Mucosa of stomach (tissue), 1 donor: ENCODE data around the gene PDZRN4.

Experiments used
- H3K27me3 ChIP-seq: one replicate; pipeline ENCODE4 v1.7.0; 2013; ENCODE audit warnings: mild to moderate bottlenecking, low read length; ENCODE audit not compliant: control insufficient read depth, insufficient read depth
- H3K36me3 ChIP-seq: one replicate; pipeline ENCODE4 v1.7.0; 2013; ENCODE audit warnings: low read length; ENCODE audit not compliant: control insufficient read depth, insufficient read depth
- H3K4me1 ChIP-seq: one replicate; pipeline ENCODE4 v1.7.0; 2013; ENCODE audit warnings: mild to moderate bottlenecking, low read length; ENCODE audit not compliant: control insufficient read depth, insufficient read depth
- H3K4me3 ChIP-seq: one replicate; pipeline ENCODE4 v1.7.0; 2013; ENCODE audit warnings: low read length
- H3K9ac ChIP-seq: one replicate; pipeline ENCODE4 v1.7.0; 2013; ENCODE audit warnings: mild to moderate bottlenecking, low read length, moderate library complexity
- H3K9me3 ChIP-seq: one replicate; pipeline ENCODE4 v1.7.0; 2013; ENCODE audit warnings: mild to moderate bottlenecking, low read length, moderate library complexity; ENCODE audit not compliant: control insufficient read depth
- donor health status: Pancreatic carcinoma.

PDZRN4 gene

DNA sequence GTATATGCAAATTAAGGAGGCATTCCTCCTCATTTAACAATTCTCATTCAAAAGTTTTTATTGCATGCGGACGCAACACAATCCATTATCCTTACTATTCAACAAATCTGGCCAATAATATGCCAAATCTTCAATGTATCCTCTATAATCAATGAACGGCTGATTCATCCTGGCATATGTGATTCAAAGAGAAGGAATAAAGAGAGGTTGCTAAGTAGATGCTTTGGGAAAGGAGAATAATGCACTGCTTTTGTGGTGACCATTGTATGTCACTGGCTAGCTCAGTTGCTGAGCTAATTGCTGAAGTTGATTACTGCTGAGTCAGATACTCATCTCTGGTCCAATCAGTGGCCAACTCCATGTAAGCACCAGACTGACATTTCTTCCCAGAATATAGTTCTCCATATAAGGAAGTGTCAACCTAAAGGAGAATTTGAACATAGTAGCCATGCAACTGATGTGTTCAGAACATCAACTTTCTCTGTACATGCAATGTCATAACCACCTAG is 148.0 kb downstream of the PDZRN4 start:
- no peaks in the 10 kb centered on the region for H3K36me3 ChIP-seq
- H3K9ac ChIP-seq: no peak overlapping the region
- no peaks in the 10 kb centered on the region for H3K27me3 ChIP-seq
- no peaks in the 10 kb centered on the region for H3K9me3 ChIP-seq
- no peaks in the 10 kb centered on the region for H3K4me1 ChIP-seq
- H3K4me3 ChIP-seq: no peak overlapping the region

DNA sequence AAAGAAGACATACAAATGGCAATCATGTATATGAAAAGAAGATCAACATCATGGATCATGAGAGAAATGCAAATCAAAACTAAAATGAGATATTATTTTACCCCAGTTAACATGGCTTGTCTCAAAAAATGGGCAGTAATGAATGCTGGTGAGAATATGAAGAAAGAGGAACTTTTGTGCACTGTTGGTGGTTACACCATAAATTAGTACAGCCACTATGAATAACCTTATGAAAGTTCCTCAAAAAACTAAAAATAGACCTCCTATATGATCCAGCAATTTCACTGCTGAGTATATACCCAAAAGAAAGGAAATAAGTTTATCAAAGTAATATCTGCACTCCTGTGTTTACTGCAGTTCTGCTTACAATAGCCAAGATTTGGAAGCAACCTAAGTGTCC is 151.7 kb downstream of the PDZRN4 start:
- no peaks in the 10 kb centered on the region for H3K9me3 ChIP-seq
- H3K9ac ChIP-seq: no peak overlapping the region
- H3K36me3 ChIP-seq: no peaks in the 10 kb centered on the region
- no peaks in the 10 kb centered on the region for H3K27me3 ChIP-seq
- H3K4me3 ChIP-seq: no peak overlapping the region
- no peaks in the 10 kb centered on the region for H3K4me1 ChIP-seq

- H3K36me3 ChIP-seq: no peaks in the 10 kb centered on the region
- H3K4me1 ChIP-seq: no peaks in the 10 kb centered on the region
- no peaks in the 10 kb centered on the region for H3K9me3 ChIP-seq
- H3K27me3 ChIP-seq: no peaks in the 10 kb centered on the region
- no peak overlapping the region for H3K9ac ChIP-seq
- H3K4me3 ChIP-seq: no peak overlapping the region
Observed at GRCh38 chr12:41344776-41345470, 156.8 kb downstream of the PDZRN4 start.

DNA sequence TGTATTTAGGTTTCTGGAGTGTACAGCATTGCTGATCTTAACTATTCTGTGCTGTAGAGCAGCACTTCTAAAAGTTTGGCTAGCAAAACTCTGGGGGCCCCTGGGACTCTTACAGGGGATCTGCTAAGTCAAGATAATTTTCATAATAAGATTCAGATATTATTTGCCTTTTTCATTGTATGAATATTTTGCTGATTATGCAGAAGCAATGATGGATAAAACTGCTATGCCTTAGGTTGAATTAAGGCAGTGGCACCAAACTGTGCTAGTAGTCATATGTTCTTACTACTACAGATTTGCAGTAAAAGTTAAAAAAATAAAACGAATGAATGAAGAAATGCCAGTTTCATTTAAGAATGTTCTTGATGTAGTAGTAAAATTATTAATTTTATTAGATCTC is 160.1 kb downstream of the PDZRN4 start:
- Histone ChIP-seq H3K9ac (no peak overlapping the region), H3K27me3 (no peaks in the 10 kb centered on the region), H3K4me1 (no peaks in the 10 kb centered on the region), H3K36me3 (no peaks in the 10 kb centered on the region), H3K9me3 (no peaks in the 10 kb centered on the region), H3K4me3 (no peak overlapping the region)

GRCh38 chr12:41356181-41356580 is 168.1 kb downstream of the PDZRN4 start:
- Histone ChIP-seq H3K4me3 (no peak overlapping the region), H3K9me3 (no peaks in the 10 kb centered on the region), H3K27me3 (no peaks in the 10 kb centered on the region), H3K9ac (no peak overlapping the region), H3K4me1 (no peaks in the 10 kb centered on the region), H3K36me3 (no peaks in the 10 kb centered on the region)

DNA sequence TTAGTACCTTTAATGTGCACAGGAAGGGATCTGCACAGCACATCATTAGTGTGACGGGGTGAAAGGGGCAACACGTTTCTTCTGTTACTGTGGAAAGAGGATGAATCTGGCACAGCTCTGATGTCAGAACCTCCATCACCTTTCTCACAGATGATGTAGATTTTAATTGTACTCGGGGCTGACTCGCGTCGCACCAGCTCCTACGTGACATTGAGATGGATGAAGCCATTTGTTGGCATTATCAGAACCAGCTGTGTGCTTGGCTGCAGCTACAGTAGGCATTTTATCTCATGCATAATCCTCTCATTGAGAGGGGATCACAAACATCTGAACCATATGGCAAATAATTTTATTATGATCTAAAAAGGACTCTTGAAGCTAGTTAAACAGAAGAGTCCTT is 173.6 kb downstream of the PDZRN4 start:
- H3K9me3 ChIP-seq: no peaks in the 10 kb centered on the region

GRCh38 chr12:41362510-41362909 is 174.4 kb downstream of the PDZRN4 start:
- Histone ChIP-seq H3K27me3 (no peaks in the 10 kb centered on the region), H3K36me3 (no peaks in the 10 kb centered on the region), H3K9ac (no peak overlapping the region), H3K4me1 (no peaks in the 10 kb centered on the region), H3K9me3 (no peaks in the 10 kb centered on the region), H3K4me3 (no peak overlapping the region)

More for the DNA sequence above, 173.6 kb downstream of the PDZRN4 start:
- no peak overlapping the region for H3K9ac ChIP-seq
- no peaks in the 10 kb centered on the region for H3K4me1 ChIP-seq
- no peaks in the 10 kb centered on the region for H3K36me3 ChIP-seq
- H3K4me3 ChIP-seq: no peak overlapping the region
- H3K27me3 ChIP-seq: no peaks in the 10 kb centered on the region

GRCh38 chr12:41362931-41363330 is 174.8 kb downstream of the PDZRN4 start:
- Histone ChIP-seq H3K9me3 (no peaks in the 10 kb centered on the region), H3K9ac (no peak overlapping the region), H3K27me3 (no peaks in the 10 kb centered on the region), H3K4me1 (no peaks in the 10 kb centered on the region), H3K4me3 (no peak overlapping the region), H3K36me3 (no peaks in the 10 kb centered on the region)

GRCh38 chr12:41364211-41364610 is 176.1 kb downstream of the PDZRN4 start:
- Histone ChIP-seq H3K27me3 (no peaks in the 10 kb centered on the region), H3K4me1 (no peaks in the 10 kb centered on the region)

GRCh38 chr12:41365653-41366171 is 177.6 kb downstream of the PDZRN4 start:
- no peaks in the 10 kb centered on the region for H3K9me3 ChIP-seq
- H3K27me3 ChIP-seq: no peaks in the 10 kb centered on the region
- no peak overlapping the region for H3K9ac ChIP-seq
- no peaks in the 10 kb centered on the region for H3K36me3 ChIP-seq
- no peaks in the 10 kb centered on the region for H3K4me1 ChIP-seq
- no peak overlapping the region for H3K4me3 ChIP-seq

More at GRCh38 chr12:41364211-41364610, 176.1 kb downstream of the PDZRN4 start:
- H3K4me3 ChIP-seq: no peak overlapping the region
- H3K9me3 ChIP-seq: no peaks in the 10 kb centered on the region
- H3K9ac ChIP-seq: no peak overlapping the region
- H3K36me3 ChIP-seq: no peaks in the 10 kb centered on the region

DNA sequence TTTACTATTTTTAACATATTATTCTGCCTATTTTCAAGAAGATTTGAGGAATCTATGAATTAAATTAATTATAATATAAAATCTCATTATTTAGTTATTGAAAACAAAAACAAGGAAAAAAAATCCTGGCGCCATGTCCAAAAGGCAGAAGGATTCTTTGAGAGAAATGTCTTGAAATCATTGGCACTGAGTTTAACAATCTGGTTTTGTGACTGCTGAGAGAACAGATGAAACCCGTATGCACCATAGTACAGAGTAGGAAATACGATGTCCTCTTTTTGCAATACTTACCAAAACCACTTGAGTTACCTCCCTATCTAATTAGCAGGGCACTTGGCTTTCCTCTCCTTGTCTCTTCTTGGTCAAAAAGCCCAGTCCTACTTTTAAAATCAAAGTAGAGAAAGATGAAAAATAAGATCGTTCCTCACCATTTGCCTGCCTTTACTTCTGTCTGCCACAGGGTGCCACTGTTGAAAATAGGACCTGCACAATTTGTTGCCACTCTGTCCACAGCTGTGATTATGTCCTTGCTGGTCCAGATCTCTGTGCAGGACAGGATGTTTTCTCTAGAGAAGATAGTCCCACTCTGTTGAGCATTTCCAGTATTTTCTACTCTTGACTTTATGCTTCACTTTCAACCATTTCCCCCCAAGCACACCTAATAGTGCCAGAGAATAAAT is 179.7 kb downstream of the PDZRN4 start:
- Histone ChIP-seq H3K4me1 (no peaks in the 10 kb centered on the region), H3K36me3 (no peaks in the 10 kb centered on the region), H3K9me3 (no peaks in the 10 kb centered on the region), H3K9ac (no peak overlapping the region), H3K4me3 (no peak overlapping the region), H3K27me3 (no peaks in the 10 kb centered on the region)

DNA sequence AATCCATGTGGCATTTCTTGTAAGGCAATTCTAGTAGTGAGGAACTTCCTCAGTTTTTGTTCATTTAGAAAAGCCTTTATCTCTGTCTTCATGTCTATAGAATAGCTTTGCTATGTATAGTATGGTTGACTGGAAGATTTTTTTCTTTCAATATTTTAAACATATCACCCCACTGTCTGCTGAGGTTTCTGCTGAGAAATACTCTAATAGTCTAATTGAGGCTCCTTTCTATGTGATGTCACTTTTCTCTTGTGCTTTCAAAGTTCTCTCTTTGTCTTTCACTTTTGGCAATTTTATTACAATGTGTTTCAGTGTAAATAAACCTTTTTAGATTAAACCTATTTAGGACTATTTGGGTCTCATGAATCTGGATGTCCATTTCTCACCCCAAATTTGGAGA is 192.8 kb downstream of the PDZRN4 start:
- no peaks in the 10 kb centered on the region for H3K36me3 ChIP-seq
- H3K4me3 ChIP-seq: no peak overlapping the region
- no peaks in the 10 kb centered on the region for H3K9me3 ChIP-seq

More for the DNA sequence above, 192.8 kb downstream of the PDZRN4 start:
- Histone ChIP-seq H3K4me1 (no peaks in the 10 kb centered on the region), H3K9ac (no peak overlapping the region), H3K27me3 (no peaks in the 10 kb centered on the region)
